Right lung (tissue), 5 donors: Measurements from ENCODE around the gene ARHGEF18. TPM values are rescaled to one million over a fixed set of nuclear protein-coding genes. Genes with fewer than 3 reads are reported as not detected.
"Not testable (repeated sequence)": the region's sequence is repeated elsewhere in the genome, so short reads cannot be mapped to it uniquely, and the experiment has no call there.

Source experiments
- DNase-seq, 2 donors: peaks; one replicate each; pipeline ENCODE4 v3.0.0-alpha.2; 2013
- polyA plus RNA-seq, 5 donors: library from polyadenylated mRNA; unstranded; fragments of 120-200 nt; gene quantifications; one replicate each; pipeline versions ENCODE4 v1.2.1 to v1.2.3, GENCODE V29; 2013; ENCODE audit warnings: inconsistent platforms in 1 of 5, low replicate concordance in 1 of 5; ENCODE audit not compliant: insufficient read length in 5 of 5, insufficient read depth in 1 of 5

The ARHGEF18 gene
- polyA plus RNA-seq, 5 donors, result 25.3 to 36.3 (median 29.6) TPM

- DNase-seq, result no peak
Observed at GRCh38 chr19:7346488-7346971, 2.2 kb upstream of the ARHGEF18 start.

GRCh38 chr19:7346997-7347396 lies 1.7 kb upstream of the ARHGEF18 start:
- DNase-seq, result not testable (repeated sequence)

GRCh38 chr19:7349231-7349591 lies 474 bp downstream of the ARHGEF18 start:
- no peak for DNase-seq

- DNase-seq, result no peak
Observed at GRCh38 chr19:7349961-7350711, 1.4 kb downstream of the ARHGEF18 start.

- no peak for DNase-seq
Observed at GRCh38 chr19:7351861-7352260, 3.1 kb downstream of the ARHGEF18 start.

GRCh38 chr19:7355151-7355820 lies 6.5 kb downstream of the ARHGEF18 start:
- DNase-seq, result peak in 1 of 2 donors; percentile 22

GRCh38 chr19:7355871-7356270 lies 7.1 kb downstream of the ARHGEF18 start:
- no peak for DNase-seq

GRCh38 chr19:7356899-7357627 lies 8.3 kb downstream of the ARHGEF18 start:
- no peak for DNase-seq

- DNase-seq, result no peak
Observed at GRCh38 chr19:7358102-7358597, 9.4 kb downstream of the ARHGEF18 start.

GRCh38 chr19:7360393-7360984 lies 11.8 kb downstream of the ARHGEF18 start:
- DNase-seq, result no peak

GRCh38 chr19:7363225-7363624 lies 14.5 kb downstream of the ARHGEF18 start:
- no peak for DNase-seq

- no peak for DNase-seq
Observed at GRCh38 chr19:7366701-7367420, 18.1 kb downstream of the ARHGEF18 start.

GRCh38 chr19:7368456-7368855 lies 19.7 kb downstream of the ARHGEF18 start:
- DNase-seq, result no peak

GRCh38 chr19:7368866-7369265 lies 20.1 kb downstream of the ARHGEF18 start:
- not testable (repeated sequence) for DNase-seq

GRCh38 chr19:7370546-7370945 lies 21.8 kb downstream of the ARHGEF18 start:
- DNase-seq, result no peak

GRCh38 chr19:7371001-7371400 lies 22.3 kb downstream of the ARHGEF18 start:
- DNase-seq, result no peak

- no peak for DNase-seq
Observed at GRCh38 chr19:7372810-7373209, 24.1 kb downstream of the ARHGEF18 start.

- DNase-seq, result no peak
Observed at GRCh38 chr19:7373862-7374261, 25.1 kb downstream of the ARHGEF18 start.

GRCh38 chr19:7376151-7376852 lies 27.6 kb downstream of the ARHGEF18 start:
- DNase-seq, result no peak

GRCh38 chr19:7377196-7377595 lies 28.5 kb downstream of the ARHGEF18 start:
- no peak for DNase-seq

- no peak for DNase-seq
Observed at GRCh38 chr19:7381073-7381390, 32.3 kb downstream of the ARHGEF18 start.
